NCI-H2081 treated with DMSO at 0.1 percent for 48 hours (cell line): ENCODE measurements around the gene CCL24.
"Not testable (repeated sequence)": the region's sequence is repeated elsewhere in the genome, so short reads cannot be mapped to it uniquely, and the experiment has no call there.

Experiments
- DNase-seq: peaks from one replicate; lab custom pipeline; 2025; lab: John Stamatoyannopoulos, UW

The CCL24 gene

GRCh38 chr7:75813781-75814236, at the start of gene CCL24:
Gene CCL24, minus strand, starts transcription at chr7:75813806. Its CDS starts 91 bp downstream, at chr7:75813715.
- DNase-seq = no peak

GRCh38 chr7:75861636-75862035, 48.0 kb upstream of the CCL24 start:
- DNase-seq = no peak

GRCh38 chr7:75858410-75858809, 44.8 kb upstream of the CCL24 start:
- DNase-seq = no peak

- no peak for DNase-seq
Observed at GRCh38 chr7:75856536-75856935, 42.9 kb upstream of the CCL24 start.

GRCh38 chr7:75854813-75855345, 41.3 kb upstream of the CCL24 start:
- not testable (repeated sequence) for DNase-seq

GRCh38 chr7:75854233-75854632, 40.6 kb upstream of the CCL24 start:
- no peak for DNase-seq

GRCh38 chr7:75850235-75850634, 36.6 kb upstream of the CCL24 start:
- no peak for DNase-seq

- no peak for DNase-seq
Observed at GRCh38 chr7:75849573-75849972, 36.0 kb upstream of the CCL24 start.

GRCh38 chr7:75847707-75848106, 34.1 kb upstream of the CCL24 start:
- no peak for DNase-seq

- DNase-seq = not testable (repeated sequence)
Observed at GRCh38 chr7:75845132-75845531, 31.5 kb upstream of the CCL24 start.

- no peak for DNase-seq
Observed at GRCh38 chr7:75844158-75844557, 30.6 kb upstream of the CCL24 start.

- no peak for DNase-seq
Observed at GRCh38 chr7:75843613-75844116, 30.1 kb upstream of the CCL24 start.

GRCh38 chr7:75842836-75843446, 29.3 kb upstream of the CCL24 start:
- DNase-seq = no peak

GRCh38 chr7:75840029-75840428, 26.4 kb upstream of the CCL24 start:
- no peak for DNase-seq

GRCh38 chr7:75838281-75838930, 24.8 kb upstream of the CCL24 start:
- DNase-seq = not testable (repeated sequence)

- no peak for DNase-seq
Observed at GRCh38 chr7:75836798-75837197, 23.2 kb upstream of the CCL24 start.

GRCh38 chr7:75835688-75836285, 22.2 kb upstream of the CCL24 start:
- DNase-seq = no peak

- DNase-seq = not testable (repeated sequence)
Observed at GRCh38 chr7:75833662-75834061, 20.1 kb upstream of the CCL24 start.

GRCh38 chr7:75830978-75831377, 17.4 kb upstream of the CCL24 start:
- DNase-seq = no peak

GRCh38 chr7:75829656-75830055, 16.1 kb upstream of the CCL24 start:
- not testable (repeated sequence) for DNase-seq

- no peak for DNase-seq
Observed at GRCh38 chr7:75823198-75823910, 9.7 kb upstream of the CCL24 start.

- DNase-seq = no peak
Observed at GRCh38 chr7:75820688-75821087, 7.1 kb upstream of the CCL24 start.
